Loucy (cell line): Measurements from ENCODE around the gene UQCR11.

Experiments used
- EZH2phosphoT487 ChIP-seq: fragments of 200-600 bp; IDR thresholded peaks from 2 replicates; pipeline ENCODE4 v1.6.1; 2018; ENCODE audit warnings: antibody characterized with exemption, mild to moderate bottlenecking, moderate library complexity, borderline replicate concordance
- TF ChIP-seq, protein P1 (sequence below): fragments of 200-600 bp; sonication (generic); conservative IDR thresholded peaks from 2 replicates; pipeline ENCODE4 v1.5.1; 2014; ENCODE audit warnings: mild to moderate bottlenecking, antibody characterized with exemption, low read length

DNA sequence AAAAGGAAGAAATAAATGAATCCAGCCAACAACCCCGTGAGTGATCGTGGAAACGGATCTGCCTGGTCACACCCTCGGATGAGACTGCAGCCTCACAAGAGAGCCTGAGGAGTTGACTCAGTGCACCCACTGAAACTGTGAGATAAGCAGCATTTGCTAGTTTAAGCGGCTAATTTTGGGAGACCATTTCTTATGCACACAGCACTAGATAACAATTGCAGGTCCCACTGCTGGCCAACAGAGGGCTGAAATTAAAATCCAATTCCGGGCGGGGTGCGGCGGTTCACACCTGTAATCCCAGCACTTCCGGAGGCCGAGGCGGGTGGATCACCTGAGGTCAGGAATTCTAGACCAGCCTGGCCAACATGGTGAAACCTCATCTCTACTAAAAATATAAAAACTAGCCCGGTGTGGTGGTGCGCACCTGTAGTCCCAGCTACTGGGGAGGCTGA lies 3.6 kb downstream of the UQCR11 start:
- TF ChIP-seq, protein P1, sequence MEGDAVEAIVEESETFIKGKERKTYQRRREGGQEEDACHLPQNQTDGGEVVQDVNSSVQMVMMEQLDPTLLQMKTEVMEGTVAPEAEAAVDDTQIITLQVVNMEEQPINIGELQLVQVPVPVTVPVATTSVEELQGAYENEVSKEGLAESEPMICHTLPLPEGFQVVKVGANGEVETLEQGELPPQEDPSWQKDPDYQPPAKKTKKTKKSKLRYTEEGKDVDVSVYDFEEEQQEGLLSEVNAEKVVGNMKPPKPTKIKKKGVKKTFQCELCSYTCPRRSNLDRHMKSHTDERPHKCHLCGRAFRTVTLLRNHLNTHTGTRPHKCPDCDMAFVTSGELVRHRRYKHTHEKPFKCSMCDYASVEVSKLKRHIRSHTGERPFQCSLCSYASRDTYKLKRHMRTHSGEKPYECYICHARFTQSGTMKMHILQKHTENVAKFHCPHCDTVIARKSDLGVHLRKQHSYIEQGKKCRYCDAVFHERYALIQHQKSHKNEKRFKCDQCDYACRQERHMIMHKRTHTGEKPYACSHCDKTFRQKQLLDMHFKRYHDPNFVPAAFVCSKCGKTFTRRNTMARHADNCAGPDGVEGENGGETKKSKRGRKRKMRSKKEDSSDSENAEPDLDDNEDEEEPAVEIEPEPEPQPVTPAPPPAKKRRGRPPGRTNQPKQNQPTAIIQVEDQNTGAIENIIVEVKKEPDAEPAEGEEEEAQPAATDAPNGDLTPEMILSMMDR, result peak; percentile 38; the same call in 1 of the 2 replicates
- no peak for TF ChIP-seq EZH2phosphoT487
